ENCODE measurements around the gene RBAK.
"Not testable (repeated sequence)": the region's sequence is repeated elsewhere in the genome, so short reads cannot be mapped to it uniquely, and the experiment has no call there.

The RBAK gene

DNA sequence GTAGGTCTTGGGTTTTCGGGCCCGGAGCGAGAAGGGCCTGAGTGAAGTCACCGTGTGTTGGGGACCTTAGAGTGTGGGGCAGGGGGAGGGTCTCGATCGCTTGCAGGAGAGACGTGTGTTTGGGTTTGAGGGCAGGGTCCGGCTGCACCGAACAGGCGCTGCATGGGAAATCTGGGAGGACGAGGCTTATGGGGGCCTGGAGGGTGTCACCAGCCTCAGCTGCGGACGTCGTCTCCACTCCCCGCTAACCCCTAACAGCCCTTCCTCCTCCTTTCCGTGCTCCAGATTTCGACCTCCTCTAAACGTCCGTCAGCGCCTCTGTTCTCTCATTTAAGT is 705 bp downstream of the RBAK start:
- Histone ChIP-seq H3K4me3 (ENCODE audit: low read depth, low read length) (peak overlapping the region; percentile 86), H3K14ac (ENCODE audit: low read length) (peak overlapping the region; percentile 1), H2AFZ (ENCODE audit: insufficient read depth, low read length, poor library complexity) (peak overlapping the region; percentile 75), H4K91ac (ENCODE audit: low read depth, low read length) (peak overlapping the region; percentile 70), H3K4me2 (ENCODE audit: low read length) (peak overlapping the region; percentile 93), H4K8ac (ENCODE audit: low read depth, low read length) (peak overlapping the region; percentile 95), H3K9ac (ENCODE audit: low read length) (peak overlapping the region; percentile 95), H3K18ac (ENCODE audit: low read length) (peak overlapping the region; percentile 77)
- not testable (repeated sequence) for H4K12ac ChIP-seq (ENCODE audit: low read depth, low read length); H3K79me1 ChIP-seq (ENCODE audit: low read length); H3K23ac ChIP-seq (ENCODE audit: low read length); H3K4me1 ChIP-seq (ENCODE audit: control insufficient read depth in 1 of 2, insufficient read depth in 2 of 2, low read length in 2 of 2); H3K9me3 ChIP-seq (ENCODE audit: insufficient read depth, low read depth, low read length); H2BK120ac ChIP-seq (ENCODE audit: insufficient read depth, low read length, poor library complexity); H2AK5ac ChIP-seq (ENCODE audit: low read length); H3K79me2 ChIP-seq (ENCODE audit: control insufficient read depth, insufficient read depth, low read length, poor library complexity); H3K36me3 ChIP-seq (ENCODE audit: control insufficient read depth in 1 of 2, insufficient read depth in 2 of 2, low read length in 2 of 2); H2BK12ac ChIP-seq (ENCODE audit: low read length); H3K27ac ChIP-seq (ENCODE audit: low read depth, low read length); DNase-seq; H3K4ac ChIP-seq (ENCODE audit: low read depth, low read length); H3K27me3 ChIP-seq (ENCODE audit: insufficient read depth, low read length); H2BK5ac ChIP-seq (ENCODE audit: low read depth, low read length, poor library complexity)
- no CpG with 5 or more reads among the region's 20 CpGs for WGBS (ENCODE audit: extremely low coverage, insufficient coverage, insufficient read length)

DNA sequence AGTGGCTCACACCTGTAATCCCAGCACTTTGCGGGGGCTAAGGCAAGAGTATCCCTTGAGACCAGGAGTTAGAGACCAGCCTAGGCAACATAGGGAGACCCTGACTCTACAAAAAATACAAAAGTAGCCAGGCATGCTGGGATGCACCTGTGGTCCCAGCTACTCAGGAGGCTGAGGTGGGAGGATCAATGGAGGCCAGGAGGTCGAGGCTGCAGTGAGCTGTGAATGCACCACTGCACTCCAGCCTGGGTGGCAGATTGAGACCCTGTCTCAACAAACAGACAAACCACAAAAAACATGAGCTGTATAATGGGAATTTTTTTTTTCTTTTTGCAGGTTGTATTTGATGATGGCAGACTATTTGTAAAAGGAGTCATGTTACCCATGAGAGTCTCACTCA is 1.5 kb downstream of the RBAK start:
- H3K36me3 ChIP-seq (ENCODE audit: control insufficient read depth in 1 of 2, insufficient read depth in 2 of 2, low read length in 2 of 2); H3K18ac ChIP-seq (ENCODE audit: low read length); H3K23ac ChIP-seq (ENCODE audit: low read length); H3K9me3 ChIP-seq (ENCODE audit: insufficient read depth, low read depth, low read length); H3K27ac ChIP-seq (ENCODE audit: low read depth, low read length); H2BK5ac ChIP-seq (ENCODE audit: low read depth, low read length, poor library complexity); H2AK5ac ChIP-seq (ENCODE audit: low read length); H3K79me1 ChIP-seq (ENCODE audit: low read length); H3K14ac ChIP-seq (ENCODE audit: low read length); H3K4me1 ChIP-seq (ENCODE audit: control insufficient read depth in 1 of 2, insufficient read depth in 2 of 2, low read length in 2 of 2); H3K27me3 ChIP-seq (ENCODE audit: insufficient read depth, low read length); H4K12ac ChIP-seq (ENCODE audit: low read depth, low read length); H3K9ac ChIP-seq (ENCODE audit: low read length); DNase-seq; H4K8ac ChIP-seq (ENCODE audit: low read depth, low read length); H3K4ac ChIP-seq (ENCODE audit: low read depth, low read length); H2BK120ac ChIP-seq (ENCODE audit: insufficient read depth, low read length, poor library complexity); H2BK12ac ChIP-seq (ENCODE audit: low read length); H3K4me3 ChIP-seq (ENCODE audit: low read depth, low read length); H3K4me2 ChIP-seq (ENCODE audit: low read length); H3K79me2 ChIP-seq (ENCODE audit: control insufficient read depth, insufficient read depth, low read length, poor library complexity); H2AFZ ChIP-seq (ENCODE audit: insufficient read depth, low read length, poor library complexity); H4K91ac ChIP-seq (ENCODE audit: low read depth, low read length): not testable (repeated sequence)
- no CpG with 5 or more reads among the region's 2 CpGs for WGBS (ENCODE audit: extremely low coverage, insufficient coverage, insufficient read length)

DNA sequence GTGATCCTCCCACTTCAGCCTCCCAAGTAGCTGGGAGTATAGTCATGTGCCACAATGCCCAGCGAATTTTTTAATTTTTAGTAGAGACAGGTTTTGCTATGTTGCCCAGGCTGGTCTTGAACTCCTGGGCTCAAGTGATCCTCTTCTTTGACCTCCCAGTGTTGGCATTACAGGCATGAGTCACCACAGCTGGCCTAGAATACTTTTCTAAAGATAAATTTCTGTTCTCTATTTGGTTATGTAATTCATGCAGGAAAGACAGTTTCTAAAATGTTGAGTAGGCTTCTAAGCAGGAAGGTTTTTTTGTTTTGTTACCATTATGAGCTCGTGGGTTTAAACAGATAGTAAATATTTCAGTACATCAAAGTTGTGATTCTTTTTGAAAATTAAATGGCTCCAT is 5.0 kb downstream of the RBAK start:
- no peak overlapping the region for H3K18ac ChIP-seq (ENCODE audit: low read length)
- peaks cover 1% of the 10 kb centered on the region for H3K9me3 ChIP-seq (ENCODE audit: insufficient read depth, low read depth, low read length)
- no peak overlapping the region for H3K27ac ChIP-seq (ENCODE audit: low read depth, low read length)
- no peak overlapping the region for H4K91ac ChIP-seq (ENCODE audit: low read depth, low read length)
- no peak overlapping the region for H2BK5ac ChIP-seq (ENCODE audit: low read depth, low read length, poor library complexity)
- H2BK120ac ChIP-seq (ENCODE audit: insufficient read depth, low read length, poor library complexity), result no peak overlapping the region
- H2AK5ac ChIP-seq (ENCODE audit: low read length), result no peak overlapping the region
- no peak overlapping the region for H3K23ac ChIP-seq (ENCODE audit: low read length)
- peaks cover 2 to 5% of the 10 kb centered on the region in 2 experiments for H3K4me1 ChIP-seq (ENCODE audit: control insufficient read depth in 1 of 2, insufficient read depth in 2 of 2, low read length in 2 of 2)
- no peak overlapping the region for H4K12ac ChIP-seq (ENCODE audit: low read depth, low read length)
- DNase-seq, result no peak
- no peak overlapping the region for H3K14ac ChIP-seq (ENCODE audit: low read length)
- H3K9ac ChIP-seq (ENCODE audit: low read length), result no peak overlapping the region
- no peak overlapping the region for H3K4ac ChIP-seq (ENCODE audit: low read depth, low read length)
- H3K4me3 ChIP-seq (ENCODE audit: low read depth, low read length), result no peak overlapping the region
- peaks cover 4% of the 10 kb centered on the region for H3K79me1 ChIP-seq (ENCODE audit: low read length)
- H3K79me2 ChIP-seq (ENCODE audit: control insufficient read depth, insufficient read depth, low read length, poor library complexity), result peaks cover 5% of the 10 kb centered on the region
- H3K27me3 ChIP-seq (ENCODE audit: insufficient read depth, low read length), result no peaks in the 10 kb centered on the region
- no peak overlapping the region for H2AFZ ChIP-seq (ENCODE audit: insufficient read depth, low read length, poor library complexity)
- no peak overlapping the region for H2BK12ac ChIP-seq (ENCODE audit: low read length)
- peaks cover 15 to 17% of the 10 kb centered on the region in 2 experiments for H3K36me3 ChIP-seq (ENCODE audit: control insufficient read depth in 1 of 2, insufficient read depth in 2 of 2, low read length in 2 of 2)
- H4K8ac ChIP-seq (ENCODE audit: low read depth, low read length), result no peak overlapping the region
- H3K4me2 ChIP-seq (ENCODE audit: low read length), result no peak overlapping the region
- WGBS (ENCODE audit: extremely low coverage, insufficient coverage, insufficient read length), result no CpG with 5 or more reads among the region's 2 CpGs

DNA sequence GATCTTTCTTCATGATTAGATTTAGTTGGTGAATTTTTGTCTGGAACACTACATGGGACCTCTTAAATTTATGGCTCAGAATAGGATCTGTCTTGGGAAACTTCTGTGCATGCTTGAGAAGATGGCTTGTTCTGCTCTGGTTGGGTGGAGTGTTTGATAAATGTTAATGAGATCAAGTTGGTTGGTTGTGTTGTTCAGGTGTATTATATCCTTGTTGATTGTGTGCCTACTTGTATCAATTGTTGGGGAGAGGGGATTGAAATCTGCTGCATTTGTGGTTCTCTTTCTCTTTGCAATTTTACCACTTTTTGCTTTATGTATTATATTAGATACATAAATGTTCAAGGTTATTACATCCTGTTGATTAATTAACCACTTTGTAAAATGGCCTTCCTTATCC is 6.1 kb downstream of the RBAK start:
- not testable (repeated sequence) for H3K79me2 ChIP-seq (ENCODE audit: control insufficient read depth, insufficient read depth, low read length, poor library complexity); H3K27me3 ChIP-seq (ENCODE audit: insufficient read depth, low read length); H3K9me3 ChIP-seq (ENCODE audit: insufficient read depth, low read depth, low read length); H2AK5ac ChIP-seq (ENCODE audit: low read length); H4K91ac ChIP-seq (ENCODE audit: low read depth, low read length); H3K9ac ChIP-seq (ENCODE audit: low read length); H3K4me1 ChIP-seq (ENCODE audit: control insufficient read depth in 1 of 2, insufficient read depth in 2 of 2, low read length in 2 of 2); H3K27ac ChIP-seq (ENCODE audit: low read depth, low read length); H3K4me2 ChIP-seq (ENCODE audit: low read length); H3K4ac ChIP-seq (ENCODE audit: low read depth, low read length); H3K14ac ChIP-seq (ENCODE audit: low read length); H3K79me1 ChIP-seq (ENCODE audit: low read length); H2AFZ ChIP-seq (ENCODE audit: insufficient read depth, low read length, poor library complexity); H3K23ac ChIP-seq (ENCODE audit: low read length); H2BK5ac ChIP-seq (ENCODE audit: low read depth, low read length, poor library complexity); H3K4me3 ChIP-seq (ENCODE audit: low read depth, low read length); H3K18ac ChIP-seq (ENCODE audit: low read length); H2BK12ac ChIP-seq (ENCODE audit: low read length); H4K8ac ChIP-seq (ENCODE audit: low read depth, low read length); H4K12ac ChIP-seq (ENCODE audit: low read depth, low read length); DNase-seq; H2BK120ac ChIP-seq (ENCODE audit: insufficient read depth, low read length, poor library complexity)
- peaks cover 17 to 18% of the 10 kb centered on the region in 2 experiments for H3K36me3 ChIP-seq (ENCODE audit: control insufficient read depth in 1 of 2, insufficient read depth in 2 of 2, low read length in 2 of 2)

DNA sequence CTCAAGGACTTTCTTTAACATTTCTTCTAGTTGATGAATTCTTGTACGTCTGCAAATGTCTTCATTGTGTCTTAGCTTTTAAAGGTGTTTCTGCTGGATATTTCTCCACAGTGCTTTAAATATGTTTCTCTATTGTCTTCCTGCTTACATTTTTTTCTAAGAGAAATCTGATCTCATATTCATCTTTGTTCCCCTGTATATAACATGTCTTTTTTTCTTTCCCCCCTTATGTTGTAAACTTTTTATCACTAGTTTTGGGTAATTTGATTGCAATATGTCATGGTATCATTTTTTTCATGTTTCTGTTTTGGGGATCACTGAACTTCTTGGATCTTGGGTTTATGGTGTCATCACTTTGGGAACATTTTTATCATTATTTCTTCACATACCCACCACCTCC is 7.5 kb downstream of the RBAK start:
- Histone ChIP-seq H2AK5ac (ENCODE audit: low read length) (no peak overlapping the region), H4K8ac (ENCODE audit: low read depth, low read length) (no peak overlapping the region), H3K27me3 (ENCODE audit: insufficient read depth, low read length) (no peaks in the 10 kb centered on the region), H2BK12ac (ENCODE audit: low read length) (no peak overlapping the region), H3K4me1 (ENCODE audit: control insufficient read depth in 1 of 2, insufficient read depth in 2 of 2, low read length in 2 of 2) (no peaks in the 10 kb centered on the region), H3K4me2 (ENCODE audit: low read length) (no peak overlapping the region), H4K91ac (ENCODE audit: low read depth, low read length) (no peak overlapping the region), H3K4ac (ENCODE audit: low read depth, low read length) (no peak overlapping the region), H3K18ac (ENCODE audit: low read length) (no peak overlapping the region), H3K27ac (ENCODE audit: low read depth, low read length) (no peak overlapping the region), H4K12ac (ENCODE audit: low read depth, low read length) (no peak overlapping the region), H3K23ac (ENCODE audit: low read length) (no peak overlapping the region), H3K79me2 (ENCODE audit: control insufficient read depth, insufficient read depth, low read length, poor library complexity) (no peaks in the 10 kb centered on the region), H3K79me1 (ENCODE audit: low read length) (no peaks in the 10 kb centered on the region), H2BK5ac (ENCODE audit: low read depth, low read length, poor library complexity) (no peak overlapping the region), H3K4me3 (ENCODE audit: low read depth, low read length) (no peak overlapping the region), H3K14ac (ENCODE audit: low read length) (no peak overlapping the region), H3K9ac (ENCODE audit: low read length) (no peak overlapping the region), H3K36me3 (ENCODE audit: control insufficient read depth in 1 of 2, insufficient read depth in 2 of 2, low read length in 2 of 2) (peaks cover 24 to 26% of the 10 kb centered on the region in 2 experiments), H2AFZ (ENCODE audit: insufficient read depth, low read length, poor library complexity) (no peak overlapping the region), H2BK120ac (ENCODE audit: insufficient read depth, low read length, poor library complexity) (no peak overlapping the region), H3K9me3 (ENCODE audit: insufficient read depth, low read depth, low read length) (peaks cover 1% of the 10 kb centered on the region)
- DNase-seq, result no peak
- WGBS (ENCODE audit: extremely low coverage, insufficient coverage, insufficient read length), result no CpG with 5 or more reads among the region's 1 CpG
